ENCODE results near the gene DGCR6L. TPM values are rescaled to one million over a fixed set of nuclear protein-coding genes. Genes with fewer than 3 reads are reported as not detected.
"Not testable (repeated sequence)": the region's sequence is repeated elsewhere in the genome, so short reads cannot be mapped to it uniquely, and the experiment has no call there.

The DGCR6L gene
- 10 to 100 TPM; 32.6 to 79.9 (median 50.9) TPM for total RNA-seq
- long read RNA-seq, transcript DGCR6L-201 (5 exons, 1,154 nt): major isoform, 40 of 46 reads
- long read RNA-seq, partial matches to known transcripts: 6 of 46 reads
- long read RNA-seq, other reads (novel, unspliced or antisense): 0 of 46 reads

GRCh38 chr22:20319745-20320658, at the start of gene DGCR6L:
DGCR6L (minus strand) TSS chr22:20320060; CDS start chr22:20319988, 72 bp downstream.
- ATAC-seq (peak; percentile 88 to 94 (median 90)), DNase-seq (peak; percentile 97)
- WGBS (ENCODE audit: insufficient coverage, low coverage, low lambda C conversion rate, missing lambda C conversion rate): no CpG with 5 or more reads among the region's 98 CpGs
- Histone ChIP-seq H3K4me1 (peaks cover 0 to 37% (median 16%) of the 10 kb centered on the region in 4 donors), H3K27ac (peak within 1 kb of the TSS; percentile 77 to 85 (median 80)), H3K27me3 (no peaks in the 10 kb centered on the region), H3K4me3 (peak within 1 kb of the TSS; percentile 94 to 97 (median 95)), H3K36me3 (no peaks in the 10 kb centered on the region), H3K9me3 (no peaks in the 10 kb centered on the region)
- intact Hi-C loops (cut with DNase I): no loop called here
- peak; percentile 76 for TF ChIP-seq POLR2A (IDR thresholded peaks at IDR 0.05)
- peak in 1 of 4 donors; percentile 2 for TF ChIP-seq CTCF (IDR thresholded peaks at IDR 0.05)

- intact Hi-C loops (cut with DNase I); DNase-seq: not testable (repeated sequence)
- 67% methylated on average over 1 of the region's 9 CpGs for WGBS (ENCODE audit: insufficient coverage, low coverage, low lambda C conversion rate, missing lambda C conversion rate)
Measured at GRCh38 chr22:20368875-20369274, 49.0 kb upstream of the DGCR6L start.

GRCh38 chr22:20366841-20367240, 47.0 kb upstream of the DGCR6L start:
- intact Hi-C loops (cut with DNase I); ATAC-seq: not testable (repeated sequence)

More at GRCh38 chr22:20368875-20369274, 49.0 kb upstream of the DGCR6L start:
- H3K27ac ChIP-seq, H3K4me1 ChIP-seq, H3K9me3 ChIP-seq, H3K4me3 ChIP-seq, ATAC-seq, H3K36me3 ChIP-seq, H3K27me3 ChIP-seq: not testable (repeated sequence)

GRCh38 chr22:20364335-20365260, 44.7 kb upstream of the DGCR6L start:
- intact Hi-C loops (cut with DNase I); H3K4me1 ChIP-seq; H3K27me3 ChIP-seq; ATAC-seq; H3K36me3 ChIP-seq; DNase-seq; H3K9me3 ChIP-seq; H3K4me3 ChIP-seq; H3K27ac ChIP-seq: not testable (repeated sequence)
- 49% methylated on average over 7 of the region's 11 CpGs for WGBS (ENCODE audit: insufficient coverage, low coverage, low lambda C conversion rate, missing lambda C conversion rate)

More at GRCh38 chr22:20366841-20367240, 47.0 kb upstream of the DGCR6L start:
- not testable (repeated sequence) for H3K36me3 ChIP-seq, H3K4me3 ChIP-seq, H3K9me3 ChIP-seq, H3K27me3 ChIP-seq, H3K4me1 ChIP-seq, H3K27ac ChIP-seq, DNase-seq
- no CpG with 5 or more reads among the region's 9 CpGs for WGBS (ENCODE audit: insufficient coverage, low coverage, low lambda C conversion rate, missing lambda C conversion rate)

GRCh38 chr22:20362403-20362802, 42.5 kb upstream of the DGCR6L start:
- ATAC-seq; intact Hi-C loops (cut with DNase I); H3K9me3 ChIP-seq: not testable (repeated sequence)

GRCh38 chr22:20361752-20362229, 41.9 kb upstream of the DGCR6L start:
- H3K36me3 ChIP-seq; intact Hi-C loops (cut with DNase I); ATAC-seq; DNase-seq; H3K27me3 ChIP-seq; H3K27ac ChIP-seq; H3K4me1 ChIP-seq; H3K4me3 ChIP-seq; H3K9me3 ChIP-seq: not testable (repeated sequence)
- 91% methylated on average over 33 of the region's 54 CpGs for WGBS (ENCODE audit: insufficient coverage, low coverage, low lambda C conversion rate, missing lambda C conversion rate)

More at GRCh38 chr22:20362403-20362802, 42.5 kb upstream of the DGCR6L start:
- WGBS (ENCODE audit: insufficient coverage, low coverage, low lambda C conversion rate, missing lambda C conversion rate): 92% methylated on average over 9 of the region's 10 CpGs
- H3K4me3 ChIP-seq, H3K27me3 ChIP-seq, H3K27ac ChIP-seq, H3K4me1 ChIP-seq, H3K36me3 ChIP-seq, DNase-seq: not testable (repeated sequence)

- H3K27ac ChIP-seq; H3K27me3 ChIP-seq; H3K9me3 ChIP-seq; intact Hi-C loops (cut with DNase I); ATAC-seq; DNase-seq; H3K36me3 ChIP-seq; H3K4me1 ChIP-seq; H3K4me3 ChIP-seq: not testable (repeated sequence)
- WGBS (ENCODE audit: insufficient coverage, low coverage, low lambda C conversion rate, missing lambda C conversion rate): 97% methylated on average over 80 of the region's 145 CpGs
Measured at GRCh38 chr22:20360866-20361751, 41.2 kb upstream of the DGCR6L start.

- DNase-seq; H3K27me3 ChIP-seq; H3K4me3 ChIP-seq; H3K9me3 ChIP-seq; H3K4me1 ChIP-seq; H3K27ac ChIP-seq; ATAC-seq; H3K36me3 ChIP-seq; intact Hi-C loops (cut with DNase I): not testable (repeated sequence)
- 94% methylated on average over 51 of the region's 60 CpGs for WGBS (ENCODE audit: insufficient coverage, low coverage, low lambda C conversion rate, missing lambda C conversion rate)
Measured at GRCh38 chr22:20360261-20360660, 40.4 kb upstream of the DGCR6L start.
